ENCODE results near the gene GOLIM4. TPM values are rescaled to one million over a fixed set of nuclear protein-coding genes. Genes with fewer than 3 reads are reported as not detected.

Gene GOLIM4
- total RNA-seq, result 65.0 and 74.3 TPM in 2 replicates

GRCh38 chr3:168095611-168096209 is at the start of gene GOLIM4:
Gene GOLIM4, minus strand, starts transcription at chr3:168095924. Its CDS starts 639 bp downstream, at chr3:168095285.

